HG03558 (cell line): Measurements from ENCODE around the gene UPF3B.
"Not testable (repeated sequence)": the region's sequence is repeated elsewhere in the genome, so short reads cannot be mapped to it uniquely, and the experiment has no call there.

Experiments used
- ATAC-seq: cut with Tn5 transposase; IDR thresholded peaks from one replicate; pipeline ENCODE4 v1.9.1; 2021; ENCODE audit warnings: moderate number of reproducible peaks; ENCODE audit not compliant: unreplicated experiment; ENCODE audit errors: extremely low read depth

UPF3B gene

DNA sequence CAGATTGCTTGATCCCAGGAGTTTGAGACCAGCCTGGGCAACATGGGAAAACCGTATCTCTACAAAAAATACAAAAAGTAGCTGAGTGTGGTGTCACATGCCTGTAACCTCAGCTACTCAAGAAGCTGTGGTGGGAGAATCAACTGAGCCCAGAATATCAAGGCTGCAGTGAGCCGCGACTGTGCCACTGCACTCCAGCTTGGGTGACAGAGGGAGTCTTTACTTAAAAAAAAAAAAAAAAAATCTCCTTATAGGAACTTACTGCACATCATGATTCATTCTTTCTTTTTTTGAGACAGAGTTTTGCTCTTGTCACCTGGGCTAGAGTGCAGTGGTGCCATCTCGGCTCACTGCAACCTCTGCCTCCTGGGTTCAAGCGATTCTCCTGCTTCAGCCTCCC lies 24.3 kb downstream of the UPF3B start:
- ATAC-seq = no peak

DNA sequence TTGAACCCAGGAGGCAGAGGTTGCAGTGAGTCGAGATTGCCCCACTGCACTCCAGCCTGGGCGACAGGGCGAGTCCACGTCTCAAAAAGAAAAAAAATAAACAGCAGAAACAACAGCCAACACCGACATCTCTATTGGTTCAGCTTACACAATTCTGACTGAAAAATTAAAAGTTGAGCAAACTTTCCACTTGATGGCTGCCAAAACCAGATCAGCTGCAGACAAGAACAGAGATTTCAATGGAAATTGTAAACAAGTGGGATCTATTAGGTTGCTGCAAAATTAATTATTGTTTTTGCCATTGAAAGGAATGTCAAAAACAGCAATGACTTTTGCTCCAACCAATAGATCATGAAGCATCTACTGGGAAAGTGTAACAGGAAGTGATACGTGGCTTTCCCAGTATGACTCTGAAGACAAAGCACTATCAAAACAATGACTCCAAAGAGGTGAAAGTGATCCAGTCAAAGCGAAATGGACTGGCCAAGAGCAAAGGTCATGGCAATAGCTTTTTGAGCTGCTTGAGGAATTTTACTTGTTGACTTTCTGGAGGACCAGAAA lies 26.3 kb downstream of the UPF3B start:
- ATAC-seq = no peak

DNA sequence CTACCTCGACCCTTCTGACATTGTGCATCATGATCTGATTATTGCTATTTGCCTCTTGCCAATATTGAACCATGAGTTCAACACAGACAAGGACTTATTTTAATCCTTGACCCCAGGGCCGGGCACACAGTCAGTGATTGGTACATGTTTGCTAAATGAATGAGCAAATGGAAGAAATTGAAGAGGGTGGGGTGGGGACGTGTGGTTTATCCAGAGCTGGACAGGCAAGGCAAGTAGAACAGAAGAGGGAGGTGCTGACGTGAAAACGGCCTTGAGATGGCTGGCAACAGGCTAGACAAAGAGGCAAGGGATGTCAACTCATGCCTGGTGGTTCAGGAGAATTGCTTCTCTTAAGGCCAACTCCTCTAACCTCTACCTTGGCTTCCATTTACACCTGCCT lies 28.5 kb downstream of the UPF3B start:
- ATAC-seq = not testable (repeated sequence)

DNA sequence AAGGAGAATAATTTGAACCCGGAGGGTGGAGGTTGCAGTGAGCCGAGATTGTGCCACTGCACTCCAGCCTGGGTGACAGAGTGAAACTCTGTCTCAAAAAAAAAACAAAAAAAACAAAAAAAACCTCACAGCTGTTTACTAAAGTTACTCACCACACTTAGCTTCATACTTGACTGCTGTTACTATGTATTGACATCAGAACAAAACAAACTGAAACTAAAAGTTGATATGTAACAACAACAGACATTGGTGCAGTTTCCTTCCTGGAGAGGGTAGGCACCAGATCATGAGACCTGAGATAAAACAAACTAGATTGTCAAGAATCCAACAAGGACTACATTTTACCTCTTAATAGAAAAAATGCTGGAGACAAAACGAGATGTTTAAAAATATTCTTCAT lies 31.1 kb downstream of the UPF3B start:
- ATAC-seq = peak; percentile 98

DNA sequence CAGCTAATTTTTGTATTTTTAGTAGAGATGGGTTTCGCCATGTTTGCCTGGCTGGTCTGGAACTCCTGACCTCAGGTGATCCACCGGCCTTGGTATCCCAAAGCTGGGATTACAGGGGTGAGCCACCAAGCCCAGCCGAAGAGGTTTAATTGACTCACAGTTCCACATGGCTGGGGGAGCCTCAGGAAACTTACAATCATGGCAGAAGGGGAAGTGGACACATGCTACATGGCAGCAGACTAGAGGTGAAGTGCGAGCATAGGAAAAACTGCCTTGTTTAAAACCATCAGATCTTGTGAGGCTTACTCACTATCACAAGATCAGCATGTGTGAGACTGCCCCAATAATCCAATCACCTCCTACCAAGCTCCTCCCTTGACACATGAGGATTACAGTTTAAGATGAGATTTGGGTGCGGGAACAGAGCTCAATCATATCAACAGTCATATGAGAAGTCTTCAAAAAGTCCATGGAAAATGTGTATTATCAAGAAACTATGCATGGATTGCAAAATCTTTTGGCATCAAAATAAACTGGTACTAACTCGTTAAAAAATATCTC lies 35.6 kb downstream of the UPF3B start:
- ATAC-seq = no peak

DNA sequence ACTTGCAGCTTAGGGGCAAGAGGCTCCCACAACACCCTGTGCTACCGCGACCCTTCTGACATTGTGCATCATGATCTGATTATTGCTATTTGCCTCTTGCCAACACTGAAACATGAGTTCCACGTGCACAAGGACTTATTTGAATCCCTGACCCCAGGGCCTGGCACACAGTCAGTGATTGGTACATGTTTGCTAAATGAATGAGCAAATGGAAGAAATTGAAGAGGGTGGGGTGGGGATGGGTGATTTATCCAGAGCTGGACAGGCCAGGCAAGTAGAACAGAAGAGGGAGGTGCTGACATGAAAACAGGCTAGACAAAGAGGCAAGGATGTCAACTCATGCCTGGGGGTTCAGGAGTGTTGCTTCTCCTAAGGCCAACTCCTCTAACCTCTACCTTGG lies 36.5 kb downstream of the UPF3B start:
- no peak for ATAC-seq

DNA sequence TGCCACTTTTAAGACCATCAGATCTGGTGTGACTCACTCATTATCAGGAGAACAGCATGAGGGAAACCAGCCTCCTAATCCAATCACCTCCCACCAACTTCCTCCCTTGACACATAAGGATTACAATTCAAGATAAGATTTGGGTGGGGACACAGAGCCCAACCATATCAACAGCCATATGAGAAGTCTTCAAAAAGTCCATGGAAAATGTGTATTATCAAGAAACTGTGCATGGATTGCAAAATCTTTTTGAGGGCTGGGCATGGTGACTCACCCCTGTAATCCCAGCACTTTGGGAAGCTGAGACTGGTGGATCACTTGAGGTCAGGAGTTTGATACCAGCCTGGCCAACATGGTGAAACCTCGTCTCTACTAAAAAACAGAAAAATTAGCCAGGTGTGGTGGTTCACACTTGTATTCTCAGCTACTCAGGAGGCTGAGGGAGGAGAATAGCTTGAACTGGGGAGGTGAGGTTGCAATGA lies 43.5 kb downstream of the UPF3B start:
- no peak for ATAC-seq

DNA sequence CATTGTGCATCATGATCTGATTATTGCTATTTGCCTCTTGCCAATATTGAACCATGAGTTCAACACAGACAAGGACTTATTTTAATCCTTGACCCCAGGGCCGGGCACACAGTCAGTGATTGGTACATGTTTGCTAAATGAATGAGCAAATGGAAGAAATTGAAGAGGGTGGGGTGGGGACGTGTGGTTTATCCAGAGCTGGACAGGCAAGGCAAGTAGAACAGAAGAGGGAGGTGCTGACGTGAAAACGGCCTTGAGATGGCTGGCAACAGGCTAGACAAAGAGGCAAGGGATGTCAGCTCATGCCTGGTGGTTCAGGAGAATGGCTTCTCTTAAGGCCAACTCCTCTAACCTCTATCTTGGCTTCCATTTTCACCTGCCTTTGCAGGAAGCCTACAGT lies 44.3 kb downstream of the UPF3B start:
- not testable (repeated sequence) for ATAC-seq

DNA sequence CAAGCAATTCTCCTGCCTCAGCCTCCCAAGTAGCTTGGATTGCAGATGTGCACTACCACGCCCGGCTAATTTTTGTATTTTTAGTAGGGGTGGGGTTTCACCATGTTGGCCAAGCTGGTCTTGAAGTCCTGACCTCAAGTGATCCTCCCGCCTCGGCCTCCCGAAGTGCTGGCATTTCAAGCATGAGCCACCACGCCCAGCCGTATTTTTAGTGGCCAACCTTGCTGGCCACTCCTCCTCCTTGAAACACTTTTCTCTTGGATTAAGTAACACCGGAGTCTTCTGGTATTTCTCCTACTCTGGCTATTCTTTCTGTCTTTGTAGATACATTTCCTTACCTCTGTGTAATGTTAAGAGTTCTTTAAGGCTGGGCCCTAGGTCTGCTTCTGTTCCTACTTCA lies 50.2 kb downstream of the UPF3B start:
- no peak for ATAC-seq

DNA sequence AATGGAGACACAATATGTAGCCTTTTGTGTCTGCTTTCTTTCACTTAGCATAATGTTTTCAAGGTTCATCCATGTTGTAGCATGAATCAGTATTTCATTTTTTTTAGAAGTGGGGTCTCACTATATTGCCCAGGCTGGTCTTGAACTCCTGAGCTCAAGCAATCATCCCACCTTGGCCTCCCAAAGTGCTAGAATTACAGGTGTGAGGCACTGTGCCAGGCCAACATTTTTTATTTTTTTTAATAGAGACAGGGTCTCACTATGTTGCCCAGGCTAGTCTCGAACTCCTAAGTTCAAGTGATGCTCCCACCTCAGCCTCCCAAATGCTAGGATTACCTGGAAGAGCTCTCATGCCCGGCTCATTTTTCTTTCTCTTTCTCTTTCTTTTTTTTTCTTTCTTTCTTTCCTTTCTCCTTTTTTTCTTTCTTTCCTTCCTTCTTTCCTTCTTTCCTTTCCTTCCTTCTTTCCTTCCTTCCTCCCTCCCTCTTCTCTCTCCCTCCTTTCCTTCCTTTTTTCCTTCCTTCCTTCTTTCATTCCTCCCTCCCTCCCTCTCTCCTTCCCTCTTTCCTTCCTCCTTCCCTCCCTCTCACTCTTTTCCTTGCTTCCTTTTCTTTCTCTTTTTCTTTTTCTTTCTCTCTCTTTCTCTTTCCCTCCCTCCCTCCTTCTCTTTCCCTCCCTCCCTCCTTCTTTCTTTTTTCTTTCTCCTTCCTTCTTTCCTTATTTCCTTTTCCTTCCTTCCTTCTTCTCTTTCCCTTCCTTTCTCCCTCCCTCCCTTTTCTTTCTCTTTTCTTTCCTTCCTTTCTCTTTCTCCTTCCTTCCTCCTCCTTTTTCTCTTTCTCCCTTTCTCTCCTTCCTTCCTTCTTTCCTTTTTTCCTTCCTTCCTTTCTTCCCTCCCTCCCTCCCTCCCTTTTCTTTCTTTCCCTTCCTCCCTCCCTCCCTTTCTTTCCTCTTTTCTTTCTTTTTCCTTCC lies 51.2 kb downstream of the UPF3B start:
- ATAC-seq = no peak

DNA sequence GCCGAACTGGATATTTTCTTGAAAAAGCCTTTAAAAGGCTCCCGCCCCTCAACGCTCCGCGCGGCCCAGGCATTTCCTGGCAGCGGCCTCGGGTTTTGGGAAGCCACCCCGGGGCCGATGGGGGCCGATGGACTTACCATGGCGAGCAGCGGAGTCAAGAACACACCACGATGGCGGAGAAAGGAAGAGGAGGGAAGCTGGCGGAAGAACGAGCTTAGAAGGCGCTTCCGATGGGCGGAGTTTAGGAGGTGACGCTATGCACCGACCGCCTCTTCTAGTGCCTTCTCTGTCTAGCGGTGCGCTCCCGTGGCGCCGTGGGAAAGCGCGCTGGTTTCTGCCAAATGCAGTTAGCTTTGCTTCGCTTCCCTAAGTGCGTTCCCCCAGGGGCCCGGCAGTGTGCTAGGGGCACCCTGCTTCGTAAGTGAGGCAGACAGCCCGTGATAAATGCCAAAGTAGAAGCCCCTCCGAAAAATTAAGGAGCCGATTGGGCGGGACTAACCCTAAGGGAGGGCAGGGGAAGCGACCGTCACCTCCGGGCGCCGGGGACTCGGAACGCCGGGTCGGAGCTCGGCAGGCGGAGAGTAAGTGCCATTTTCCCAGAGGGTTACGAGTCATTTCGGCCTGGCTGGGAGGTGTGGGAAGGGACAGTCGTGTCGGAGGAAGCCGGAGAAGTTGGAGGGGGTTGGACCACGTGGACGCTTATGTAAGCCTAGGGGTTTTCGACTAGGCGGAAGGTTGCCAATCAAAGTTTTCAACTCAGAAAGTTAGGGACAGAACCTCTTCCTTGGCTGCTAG lies 61.1 kb downstream of the UPF3B start, which contains the start of gene RPL39:
Gene RPL39, minus strand, starts transcription at position 194 of the 795 bp plus-strand sequence. Its CDS starts 54 bp downstream, at position 140.
- ATAC-seq = peak; percentile 89

DNA sequence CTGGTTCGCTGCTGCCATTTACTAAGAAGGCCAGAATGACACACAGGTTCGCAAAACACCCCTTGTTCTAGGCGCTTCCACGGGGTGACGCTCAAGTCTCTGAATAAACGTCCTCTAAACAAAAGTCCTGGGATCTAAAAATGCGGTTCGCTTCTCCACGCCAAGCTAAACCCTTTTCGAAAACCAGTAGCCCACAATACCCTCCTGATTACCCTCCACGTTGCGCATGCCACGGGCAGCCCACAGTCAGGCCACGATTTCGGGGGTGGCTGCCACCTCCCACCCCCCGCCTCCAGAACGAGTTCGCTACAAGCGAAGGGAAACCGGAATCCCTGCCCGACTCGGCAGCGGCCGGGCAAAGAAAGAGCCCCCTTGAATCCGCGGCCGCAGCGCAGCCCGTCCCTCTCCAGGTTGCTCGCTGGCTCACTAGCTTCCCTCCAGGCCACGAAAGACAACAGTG lies 61.8 kb downstream of the UPF3B start:
- ATAC-seq = no peak

DNA sequence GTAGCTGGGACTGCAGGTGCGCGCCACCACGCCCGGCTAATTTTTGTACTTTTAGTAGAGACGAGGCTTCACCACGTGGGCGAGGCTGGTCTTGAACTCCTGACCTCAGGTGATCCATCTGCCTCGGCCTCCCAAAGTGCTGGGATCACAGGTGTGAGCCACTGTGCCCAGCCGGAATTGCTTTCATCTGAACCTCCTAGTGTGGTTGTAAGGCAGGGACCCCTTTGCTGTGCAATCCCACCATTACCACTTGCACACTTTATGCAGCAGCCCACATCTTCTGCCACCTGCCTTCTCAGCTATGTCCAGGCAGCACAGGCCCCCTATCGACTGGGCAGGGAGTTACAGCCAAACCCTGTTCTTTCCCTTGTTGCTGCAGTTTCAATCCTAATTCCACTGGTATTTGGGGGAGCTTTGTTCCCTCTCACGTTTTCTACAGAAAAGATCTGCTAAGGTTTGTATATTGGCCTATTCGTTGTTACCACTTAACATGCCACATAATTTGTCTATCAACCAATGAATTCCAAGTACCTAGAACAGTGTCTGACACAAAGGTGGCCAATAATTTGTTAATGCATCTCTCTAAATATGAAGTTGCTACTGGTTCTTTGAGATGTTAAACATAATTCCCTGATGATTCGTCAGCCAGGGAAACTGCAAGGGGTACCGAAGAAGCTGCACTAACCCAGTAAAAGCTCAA lies 67.9 kb downstream of the UPF3B start:
- ATAC-seq = no peak
